Common myeloid progenitor, CD34-positive (primary cell): ENCODE results near the gene TLR8.

ENCODE experiments used
- CTCF ChIA-PET: fragments of 350-600 bp; sonication (Branson Sonifier 250); formaldehyde crosslinking; loops from one replicate; lab custom pipeline; 2021; ENCODE audit warnings: antibody characterized with exemption; lab: Charles Lee
- POLR2A ChIA-PET: fragments of 350-600 bp; sonication (Branson Sonifier 250); formaldehyde crosslinking; loops from one replicate; lab custom pipeline; 2021; ENCODE audit warnings: antibody characterized with exemption; lab: Charles Lee
- DNase-seq, 3 donors: peaks; one replicate each; pipeline versions ENCODE4 v3.0.0 to v3.0.0-alpha.2; 2013
- H3K27ac ChIP-seq, 2 experiments: 1 replicate in 1 of 2; 2 replicates in 1 of 2; pipeline ENCODE4 v1.7.0; 2013; ENCODE audit warnings: inconsistent platforms in 2 of 2, low read length in 2 of 2, mild to moderate bottlenecking in 2 of 2, low read depth in 1 of 2, moderate library complexity in 1 of 2; ENCODE audit not compliant: severe bottlenecking in 2 of 2, insufficient read depth in 1 of 2, poor library complexity in 1 of 2
- H3K27me3 ChIP-seq, 5 experiments: replicated peaks in 2 of 5; 1 replicate in 3 of 5; 2 replicates in 2 of 5; pipeline versions ENCODE4 v1.6.1 to v1.7.0; 2013; ENCODE audit warnings: low read length in 4 of 5, mild to moderate bottlenecking in 2 of 5, moderate library complexity in 2 of 5, inconsistent platforms in 1 of 5; ENCODE audit not compliant: insufficient read depth in 5 of 5, control insufficient read depth in 4 of 5
- H3K36me3 ChIP-seq, 4 experiments: 1 replicate in 2 of 4; 2 replicates in 2 of 4; pipeline versions ENCODE4 v1.6.1 to v1.7.0; 2013; ENCODE audit warnings: low read length in 3 of 4, control low read depth in 1 of 4, mild to moderate bottlenecking in 1 of 4; ENCODE audit not compliant: control insufficient read depth in 4 of 4, insufficient read depth in 4 of 4
- H3K4me1 ChIP-seq, 4 experiments: 1 replicate in 3 of 4; 2 replicates in 1 of 4; pipeline versions ENCODE4 v1.6.1 to v1.7.1; 2013; ENCODE audit warnings: low read length in 3 of 4, mild to moderate bottlenecking in 3 of 4, control low read depth in 1 of 4, inconsistent platforms in 1 of 4, moderate library complexity in 1 of 4; ENCODE audit not compliant: control insufficient read depth in 4 of 4, insufficient read depth in 4 of 4; ENCODE audit errors: control extremely low read depth in 1 of 4
- H3K4me3 ChIP-seq, 7 experiments: 1 replicate in 4 of 7; 2 replicates in 3 of 7; pipeline versions ENCODE4 v1.5.1 to v1.7.0; 2013; ENCODE audit warnings: mild to moderate bottlenecking in 7 of 7, low read length in 6 of 7, moderate library complexity in 6 of 7, inconsistent platforms in 2 of 7, low read depth in 2 of 7, control low read depth in 1 of 7; ENCODE audit not compliant: insufficient read depth in 4 of 7, control insufficient read depth in 1 of 7; ENCODE audit errors: extremely low read depth in 1 of 7
- H3K9me3 ChIP-seq, 5 experiments: 1 replicate in 4 of 5; 2 replicates in 1 of 5; pipeline versions ENCODE4 v1.6.1 to v1.7.1; 2013; ENCODE audit warnings: low read length in 4 of 5, mild to moderate bottlenecking in 2 of 5, inconsistent platforms in 1 of 5, low read depth in 1 of 5, moderate library complexity in 1 of 5; ENCODE audit not compliant: control insufficient read depth in 4 of 5, insufficient read depth in 2 of 5; ENCODE audit errors: control extremely low read depth in 1 of 5
- WGBS: methylation state at CpG from one replicate; pipeline ENCODE4 v1.1.5; 2013; ENCODE audit not compliant: insufficient coverage; 5-methylcytosine and 5-hydroxymethylcytosine counted together

Gene TLR8

GRCh38 chrX:12920990-12921389 is 14.6 kb downstream of the TLR8 start:
- no peaks in the 10 kb centered on the region for H3K4me1 ChIP-seq
- CTCF ChIA-PET = no interaction called here
- no peak for DNase-seq
- no peak overlapping the region for H3K27ac ChIP-seq
- WGBS = 79% methylated on average over 4 of the region's 8 CpGs
- H3K36me3 ChIP-seq = no peaks in the 10 kb centered on the region
- no peaks in the 10 kb centered on the region for H3K9me3 ChIP-seq
- H3K27me3 ChIP-seq = peaks cover 0 to 3% (median 0%) of the 10 kb centered on the region in 5 experiments
- POLR2A ChIA-PET = no interaction called here
- H3K4me3 ChIP-seq = no peak overlapping the region

GRCh38 chrX:12921886-12922598 is 15.6 kb downstream of the TLR8 start:
- ChIA-PET CTCF (interaction anchor here (0.8 to 1.1 kb wide), 2 partner anchors 24 to 150 kb away, joined by 3 to 4 read pairs; no protein-coding TSS in a partner anchor), POLR2A (no interaction called here)
- no peak for DNase-seq
- 77% methylated on average over 4 of the region's 10 CpGs for WGBS
- no peaks in the 10 kb centered on the region for H3K4me1 ChIP-seq
- H3K36me3 ChIP-seq = no peaks in the 10 kb centered on the region
- H3K4me3 ChIP-seq = no peak overlapping the region
- no peaks in the 10 kb centered on the region for H3K9me3 ChIP-seq
- peaks cover 0 to 3% (median 0%) of the 10 kb centered on the region in 5 experiments for H3K27me3 ChIP-seq
- no peak overlapping the region for H3K27ac ChIP-seq

- POLR2A ChIA-PET = interaction anchor here (0.6 kb wide), 1 partner anchor 762 kb away, joined by 3 read pairs; no protein-coding TSS in a partner anchor
These were observed 16.1 kb downstream of the TLR8 start for GRCh38 chrX:12922599-12922919.

GRCh38 chrX:12929701-12930100 is 23.3 kb downstream of the TLR8 start:
- ChIA-PET POLR2A (no interaction called here), CTCF (no interaction called here)

More at GRCh38 chrX:12922599-12922919, 16.1 kb downstream of the TLR8 start:
- Histone ChIP-seq H3K27ac (no peak overlapping the region), H3K4me1 (no peaks in the 10 kb centered on the region), H3K9me3 (no peaks in the 10 kb centered on the region), H3K4me3 (no peak overlapping the region), H3K36me3 (no peaks in the 10 kb centered on the region), H3K27me3 (peaks cover 0 to 3% (median 0%) of the 10 kb centered on the region in 5 experiments)
- DNase-seq = no peak
- CTCF ChIA-PET = interaction anchor here (1.1 kb wide), 1 partner anchor 24 kb away, joined by 3 read pairs; no protein-coding TSS in a partner anchor

GRCh38 chrX:12930150-12930549 is 23.7 kb downstream of the TLR8 start:
- POLR2A ChIA-PET = no interaction called here
- no CpG with 5 or more reads among the region's 2 CpGs for WGBS

More at GRCh38 chrX:12929701-12930100, 23.3 kb downstream of the TLR8 start:
- H3K9me3 ChIP-seq = no peaks in the 10 kb centered on the region
- H3K27ac ChIP-seq = no peak overlapping the region
- DNase-seq = no peak
- WGBS = 78% methylated on average over 4 of the region's 4 CpGs
- no peaks in the 10 kb centered on the region for H3K36me3 ChIP-seq
- no peaks in the 10 kb centered on the region for H3K4me1 ChIP-seq
- H3K4me3 ChIP-seq = no peak overlapping the region
- H3K27me3 ChIP-seq = peaks cover 0 to 13% (median 0%) of the 10 kb centered on the region in 5 experiments

GRCh38 chrX:12932244-12932643 is 25.8 kb downstream of the TLR8 start:
- DNase-seq = no peak
- Histone ChIP-seq H3K27ac (no peak overlapping the region), H3K36me3 (no peaks in the 10 kb centered on the region), H3K27me3 (peaks cover 0 to 13% (median 0%) of the 10 kb centered on the region in 5 experiments), H3K4me3 (no peak overlapping the region), H3K4me1 (no peaks in the 10 kb centered on the region), H3K9me3 (no peaks in the 10 kb centered on the region)
- WGBS = no CpG with 5 or more reads among the region's 1 CpG
- POLR2A ChIA-PET = no interaction called here
- CTCF ChIA-PET = no interaction called here

More at GRCh38 chrX:12930150-12930549, 23.7 kb downstream of the TLR8 start:
- DNase-seq = no peak
- Histone ChIP-seq H3K4me3 (no peak overlapping the region), H3K27me3 (peaks cover 0 to 13% (median 0%) of the 10 kb centered on the region in 5 experiments), H3K9me3 (no peaks in the 10 kb centered on the region), H3K4me1 (no peaks in the 10 kb centered on the region), H3K36me3 (no peaks in the 10 kb centered on the region), H3K27ac (no peak overlapping the region)
- CTCF ChIA-PET = no interaction called here

GRCh38 chrX:12934850-12935249 is 28.4 kb downstream of the TLR8 start:
- no peaks in the 10 kb centered on the region for H3K36me3 ChIP-seq
- H3K9me3 ChIP-seq = no peaks in the 10 kb centered on the region
- 94% methylated on average over 5 of the region's 5 CpGs for WGBS
- peaks cover 0 to 6% (median 0%) of the 10 kb centered on the region in 5 experiments for H3K27me3 ChIP-seq
- H3K4me1 ChIP-seq = no peaks in the 10 kb centered on the region
- no peak overlapping the region for H3K4me3 ChIP-seq
- no peak overlapping the region for H3K27ac ChIP-seq
- no peak for DNase-seq
- POLR2A ChIA-PET = no interaction called here
- CTCF ChIA-PET = interaction anchor here (1.0 kb wide), 1 partner anchor 26 kb away, joined by 3 read pairs; no protein-coding TSS in a partner anchor
